ENCODE data around the gene MGST2. TPM values are rescaled to one million over a fixed set of nuclear protein-coding genes. Genes with fewer than 3 reads are reported as not detected.

Gene MGST2
- total RNA-seq, 1 experiment from 2014 or later: 81.8 TPM

DNA sequence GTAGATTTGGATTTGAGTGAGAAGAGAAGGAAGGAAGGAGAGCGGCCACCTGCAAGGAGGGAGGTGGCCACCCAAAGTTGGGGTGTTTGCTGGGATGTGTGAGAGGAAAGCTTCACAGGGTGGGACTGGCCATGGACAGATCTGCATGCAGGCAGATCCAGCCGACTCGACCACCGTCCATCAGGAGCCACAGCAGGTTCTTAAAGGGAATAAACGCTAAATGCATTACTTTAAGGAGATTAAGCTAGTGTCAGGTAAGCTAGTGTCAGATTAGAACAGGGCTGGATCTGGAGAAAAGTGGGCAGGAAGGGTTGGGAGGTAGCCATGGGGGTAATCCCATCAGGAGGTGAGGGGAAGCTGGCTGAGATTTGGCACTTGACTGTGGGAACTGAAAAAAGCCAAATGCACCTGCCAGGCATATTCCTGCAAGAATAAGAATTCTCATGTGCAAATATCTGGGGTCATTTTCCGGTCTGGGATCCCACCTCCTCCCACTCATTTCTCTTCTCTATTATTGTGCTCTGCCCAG, 79.6 kb downstream of the MGST2 start:
- no peak overlapping the region for H3K4me2 ChIP-seq
- no peaks in the 10 kb centered on the region for H3K36me3 ChIP-seq (ENCODE audit: low read depth)
- H3K4me3 ChIP-seq: no peak overlapping the region
- no peak overlapping the region for H2AFZ ChIP-seq
- intact Hi-C loops (cut with micrococcal nuclease; ENCODE audit: unreplicated experiment): no loop called here
- no peak for DNase-seq
- no peak overlapping the region for H3K27ac ChIP-seq
- no peaks in the 10 kb centered on the region for H4K20me1 ChIP-seq (ENCODE audit: insufficient read depth)
- no peaks in the 10 kb centered on the region for H3K4me1 ChIP-seq (replicated peaks; ENCODE audit: insufficient read depth)
- H3F3A ChIP-seq (ENCODE audit: insufficient read depth, low read depth): no peaks in the 10 kb centered on the region
- H3K79me2 ChIP-seq (ENCODE audit: low read depth): no peaks in the 10 kb centered on the region
- BruUV-seq (replicated peaks): no TSS peak
- TF ChIP-seq EZH2 (IDR thresholded peaks at IDR 0.05; ENCODE audit: low read depth): no peak
- TF ChIP-seq, protein P1, sequence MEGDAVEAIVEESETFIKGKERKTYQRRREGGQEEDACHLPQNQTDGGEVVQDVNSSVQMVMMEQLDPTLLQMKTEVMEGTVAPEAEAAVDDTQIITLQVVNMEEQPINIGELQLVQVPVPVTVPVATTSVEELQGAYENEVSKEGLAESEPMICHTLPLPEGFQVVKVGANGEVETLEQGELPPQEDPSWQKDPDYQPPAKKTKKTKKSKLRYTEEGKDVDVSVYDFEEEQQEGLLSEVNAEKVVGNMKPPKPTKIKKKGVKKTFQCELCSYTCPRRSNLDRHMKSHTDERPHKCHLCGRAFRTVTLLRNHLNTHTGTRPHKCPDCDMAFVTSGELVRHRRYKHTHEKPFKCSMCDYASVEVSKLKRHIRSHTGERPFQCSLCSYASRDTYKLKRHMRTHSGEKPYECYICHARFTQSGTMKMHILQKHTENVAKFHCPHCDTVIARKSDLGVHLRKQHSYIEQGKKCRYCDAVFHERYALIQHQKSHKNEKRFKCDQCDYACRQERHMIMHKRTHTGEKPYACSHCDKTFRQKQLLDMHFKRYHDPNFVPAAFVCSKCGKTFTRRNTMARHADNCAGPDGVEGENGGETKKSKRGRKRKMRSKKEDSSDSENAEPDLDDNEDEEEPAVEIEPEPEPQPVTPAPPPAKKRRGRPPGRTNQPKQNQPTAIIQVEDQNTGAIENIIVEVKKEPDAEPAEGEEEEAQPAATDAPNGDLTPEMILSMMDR (conservative IDR thresholded peaks at IDR 0.05): no peak
- ChIA-PET POLR2A (ENCODE audit: unreplicated experiment) (no interaction called here), CTCF (no interaction called here)
- no peaks in the 10 kb centered on the region for H3K9me2 ChIP-seq (ENCODE audit: insufficient read depth)
- H3K9me3 ChIP-seq (ENCODE audit: insufficient read depth, low read depth): no peaks in the 10 kb centered on the region
- no peaks in the 10 kb centered on the region for H3K27me3 ChIP-seq (ENCODE audit: insufficient read depth, low read depth)

DNA sequence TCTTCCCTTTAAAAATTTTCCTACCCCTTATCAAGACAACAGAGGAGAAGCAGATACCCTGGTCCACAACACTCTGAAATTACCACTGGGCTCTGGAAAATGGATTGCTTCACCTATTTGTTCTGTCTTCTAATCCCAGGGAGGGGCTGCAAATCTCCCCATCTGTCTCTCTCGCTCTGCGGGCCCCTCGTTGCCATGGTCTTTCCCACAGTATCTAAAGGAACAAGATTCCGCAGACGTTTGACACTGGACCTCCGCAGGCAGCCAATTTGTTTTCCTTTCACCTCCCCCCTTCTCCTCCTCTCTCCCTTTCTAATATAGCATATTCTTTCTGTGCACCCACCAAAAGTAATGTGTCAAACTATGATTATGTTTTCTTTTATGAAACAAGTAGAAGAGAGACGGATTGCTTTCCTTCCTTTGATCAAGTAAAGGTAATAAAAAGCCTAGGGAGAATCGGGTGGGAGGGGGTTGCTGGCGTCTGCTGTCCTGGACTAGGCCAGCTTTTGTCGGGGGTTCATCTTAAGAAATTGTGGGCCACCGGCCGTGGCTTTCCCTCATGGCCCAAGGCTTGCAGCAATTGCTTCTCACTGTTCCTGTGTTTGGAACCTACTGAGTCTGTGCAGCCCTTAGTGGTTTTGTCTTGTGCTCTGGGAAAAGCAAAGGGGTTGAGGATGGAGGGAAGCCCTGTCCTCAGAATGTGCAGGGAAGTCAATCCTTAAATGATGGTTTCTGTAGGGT, 81.0 kb downstream of the MGST2 start:
- no peak overlapping the region for H3K4me2 ChIP-seq
- BruUV-seq (replicated peaks): no TSS peak

DNA sequence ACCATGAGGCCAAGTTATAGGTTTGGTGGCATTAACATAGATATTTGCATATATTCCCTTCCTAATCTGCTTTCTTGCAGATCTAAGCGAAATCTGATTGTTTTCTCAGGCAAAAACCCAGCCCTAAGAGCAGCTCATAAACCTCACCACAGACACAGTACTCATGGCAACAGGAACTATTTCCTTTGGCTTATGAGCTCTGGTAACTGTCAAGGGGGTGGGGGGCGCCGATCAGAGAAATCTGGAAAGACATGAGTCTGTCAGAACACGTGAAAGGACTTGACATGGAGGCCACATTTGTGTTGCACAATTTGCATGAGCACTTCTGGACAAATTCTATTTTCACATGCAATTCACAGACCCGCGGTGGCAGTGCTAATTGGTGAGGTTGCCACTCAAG, 83.7 kb downstream of the MGST2 start:
- TF ChIP-seq, protein P1 (conservative IDR thresholded peaks at IDR 0.05): no peak
- TF ChIP-seq EZH2 (IDR thresholded peaks at IDR 0.05; ENCODE audit: low read depth): no peak
- H3K4me2 ChIP-seq: no peak overlapping the region
- H3K4me1 ChIP-seq (replicated peaks; ENCODE audit: insufficient read depth): no peaks in the 10 kb centered on the region
- no peaks in the 10 kb centered on the region for H3F3A ChIP-seq (ENCODE audit: insufficient read depth, low read depth)
- H4K20me1 ChIP-seq (ENCODE audit: insufficient read depth): no peaks in the 10 kb centered on the region
- ChIA-PET CTCF (no interaction called here), POLR2A (ENCODE audit: unreplicated experiment) (no interaction called here)
- no peak for DNase-seq
- H2AFZ ChIP-seq: no peak overlapping the region
- no TSS peak for BruUV-seq (replicated peaks)
- H3K27ac ChIP-seq: no peak overlapping the region
- intact Hi-C loops (cut with micrococcal nuclease; ENCODE audit: unreplicated experiment): no loop called here
- H3K79me2 ChIP-seq (ENCODE audit: low read depth): no peaks in the 10 kb centered on the region
- H3K27me3 ChIP-seq (ENCODE audit: insufficient read depth, low read depth): no peaks in the 10 kb centered on the region
- no peak overlapping the region for H3K4me3 ChIP-seq
- no peaks in the 10 kb centered on the region for H3K9me2 ChIP-seq (ENCODE audit: insufficient read depth)
- no peaks in the 10 kb centered on the region for H3K36me3 ChIP-seq (ENCODE audit: low read depth)
- H3K9me3 ChIP-seq (ENCODE audit: insufficient read depth, low read depth): no peaks in the 10 kb centered on the region

More for the DNA sequence above, 81.0 kb downstream of the MGST2 start:
- intact Hi-C loops (cut with micrococcal nuclease; ENCODE audit: unreplicated experiment): no loop called here
- H2AFZ ChIP-seq: no peak overlapping the region
- ChIA-PET CTCF (no interaction called here), POLR2A (ENCODE audit: unreplicated experiment) (interaction anchor here (0.7 kb wide), 1 partner anchor 1141 kb away, joined by 4 read pairs; no protein-coding TSS in a partner anchor)
- no peak for TF ChIP-seq EZH2 (IDR thresholded peaks at IDR 0.05; ENCODE audit: low read depth)
- TF ChIP-seq, protein P1 (conservative IDR thresholded peaks at IDR 0.05): no peak
- H3K79me2 ChIP-seq (ENCODE audit: low read depth): no peaks in the 10 kb centered on the region
- no peak overlapping the region for H3K4me3 ChIP-seq
- H3K9me2 ChIP-seq (ENCODE audit: insufficient read depth): no peaks in the 10 kb centered on the region
- no peaks in the 10 kb centered on the region for H3K9me3 ChIP-seq (ENCODE audit: insufficient read depth, low read depth)
- no peaks in the 10 kb centered on the region for H3K4me1 ChIP-seq (replicated peaks; ENCODE audit: insufficient read depth)
- no peaks in the 10 kb centered on the region for H3K36me3 ChIP-seq (ENCODE audit: low read depth)
- no peaks in the 10 kb centered on the region for H3F3A ChIP-seq (ENCODE audit: insufficient read depth, low read depth)
- H4K20me1 ChIP-seq (ENCODE audit: insufficient read depth): no peaks in the 10 kb centered on the region
- H3K27ac ChIP-seq: no peak overlapping the region
- no peak for DNase-seq
- no peaks in the 10 kb centered on the region for H3K27me3 ChIP-seq (ENCODE audit: insufficient read depth, low read depth)
